IMR-90 (cell line): Measurements from ENCODE around the gene TTLL11. TPM values are rescaled to one million over a fixed set of nuclear protein-coding genes. Genes with fewer than 3 reads are reported as not detected.

Source experiments
- ATAC-seq: fragments of 200-7000 bp; cut with Tn5 transposase; 2 replicates; pipeline ENCODE4 v1.9.1; 2020; ENCODE audit warnings: low read depth, mild to moderate bottlenecking, moderate library complexity
- BruUV-seq: library from RNA; stranded (reverse); fragments of 400-500 nt; replicated peaks from 2 replicates; lab custom pipeline; 2021; lab: Mats Ljungman, UMichigan
- CTCF ChIA-PET: fragments of 300-600 bp; formaldehyde crosslinking; extraction: SDS; loops from one replicate; lab custom pipeline; 2021; ENCODE audit warnings: antibody characterized with exemption; lab: Yijun Ruan, JAX
- POLR2A ChIA-PET: fragments of 300-600 bp; sonication (Branson Sonifier 250); formaldehyde crosslinking; loops from one replicate; lab custom pipeline; 2022; ENCODE audit warnings: antibody characterized with exemption; ENCODE audit not compliant: unreplicated experiment; lab: Charles Lee
- DNase-seq: peaks from one replicate; pipeline ENCODE4 v3.0.0; 2013
- H2AFZ ChIP-seq: replicated peaks from 2 replicates; pipeline ENCODE3; 2013; ENCODE audit warnings: low read length, mild to moderate bottlenecking; ENCODE audit not compliant: poor library complexity
- H2AK5ac ChIP-seq: 2 replicates; pipeline ENCODE4 v1.6.1; 2013; ENCODE audit warnings: low read depth, low read length, inconsistent platforms
- H2AK9ac ChIP-seq: replicated peaks from 2 replicates; pipeline ENCODE3; 2013; ENCODE audit warnings: mild to moderate bottlenecking, low read depth, low read length, moderate library complexity; ENCODE audit not compliant: poor library complexity
- H2BK120ac ChIP-seq: 2 replicates; pipeline ENCODE4 v1.6.1; 2013; ENCODE audit warnings: low read depth, low read length, inconsistent platforms
- H2BK15ac ChIP-seq: 3 replicates; pipeline ENCODE4 v1.6.1; 2013; ENCODE audit warnings: low read depth, low read length, inconsistent platforms
- H2BK20ac ChIP-seq: 2 replicates; pipeline ENCODE4 v1.6.1; 2013; ENCODE audit warnings: low read depth, mild to moderate bottlenecking, inconsistent platforms, low read length, moderate library complexity
- H2BK5ac ChIP-seq: 2 replicates; pipeline ENCODE4 v1.6.1; 2013; ENCODE audit warnings: mild to moderate bottlenecking, low read depth, low read length, inconsistent platforms; ENCODE audit not compliant: poor library complexity, severe bottlenecking
- H3K14ac ChIP-seq: replicated peaks from 2 replicates; pipeline ENCODE4 v1.6.1; 2013; ENCODE audit warnings: low read depth, low read length, inconsistent platforms
- H3K18ac ChIP-seq: 2 replicates; pipeline ENCODE4 v1.6.1; 2013; ENCODE audit warnings: low read depth, low read length, control low read depth
- H3K23ac ChIP-seq: 2 replicates; pipeline ENCODE4 v1.6.1; 2013; ENCODE audit warnings: low read depth, low read length, inconsistent platforms
- H3K27ac ChIP-seq: 2 replicates; pipeline ENCODE4 v1.5.1; 2013; ENCODE audit warnings: mild to moderate bottlenecking, control low read depth, low read length; ENCODE audit not compliant: insufficient read depth
- H3K27me3 ChIP-seq: 2 replicates; pipeline ENCODE4 v1.6.1; 2013; ENCODE audit warnings: low read length; ENCODE audit not compliant: control insufficient read depth, insufficient read depth
- H3K36me3 ChIP-seq: 2 replicates; pipeline ENCODE4 v1.6.1; 2013; ENCODE audit warnings: low read length, mixed read lengths; ENCODE audit not compliant: control insufficient read depth, insufficient read depth
- H3K4ac ChIP-seq: 2 replicates; pipeline ENCODE4 v1.6.1; 2013; ENCODE audit warnings: low read depth, low read length, inconsistent platforms
- H3K4me1 ChIP-seq: 2 replicates; pipeline ENCODE4 v1.6.1; 2013; ENCODE audit warnings: low read length, mixed read lengths; ENCODE audit not compliant: control insufficient read depth, insufficient read depth
- H3K4me2 ChIP-seq: 2 replicates; pipeline ENCODE4 v1.6.1; 2013; ENCODE audit warnings: low read depth, mild to moderate bottlenecking, control low read depth, low read length, moderate library complexity
- H3K4me3 ChIP-seq: 2 replicates; pipeline ENCODE4 v1.5.1; 2013; ENCODE audit warnings: low read depth, mild to moderate bottlenecking, control low read depth, low read length, moderate library complexity; ENCODE audit not compliant: insufficient read depth
- H3K56ac ChIP-seq: 2 replicates; pipeline ENCODE4 v1.6.1; 2013; ENCODE audit warnings: low read length, inconsistent platforms; ENCODE audit not compliant: insufficient read depth; ENCODE audit errors: extremely low read depth
- H3K79me1 ChIP-seq, 2 experiments: 2 replicates each; pipeline ENCODE4 v1.6.1; 2013; ENCODE audit warnings: low read length in 2 of 2, inconsistent platforms in 1 of 2, low read depth in 1 of 2
- H3K9ac ChIP-seq: 2 replicates; pipeline ENCODE4 v1.6.1; 2013; ENCODE audit warnings: low read depth, low read length, control low read depth
- H3K9me1 ChIP-seq: 2 replicates; pipeline ENCODE4 v1.6.1; 2013; ENCODE audit warnings: low read length, inconsistent platforms; ENCODE audit not compliant: insufficient read depth
- H3K9me3 ChIP-seq: 2 replicates; pipeline ENCODE4 v1.6.1; 2013; ENCODE audit warnings: low read length; ENCODE audit not compliant: control insufficient read depth, insufficient read depth
- H4K20me1 ChIP-seq: 2 replicates; pipeline ENCODE4 v1.6.1; 2013; ENCODE audit warnings: low read length, inconsistent platforms; ENCODE audit not compliant: insufficient read depth
- H4K5ac ChIP-seq: 2 replicates; pipeline ENCODE4 v1.6.1; 2013; ENCODE audit warnings: mild to moderate bottlenecking, low read depth, low read length, control low read depth
- H4K8ac ChIP-seq, 2 experiments: 2 replicates each; pipeline ENCODE4 v1.6.1; 2013; ENCODE audit warnings: low read depth in 2 of 2, low read length in 2 of 2, control low read depth in 1 of 2, inconsistent platforms in 1 of 2
- H4K91ac ChIP-seq: 2 replicates; pipeline ENCODE4 v1.6.1; 2013; ENCODE audit warnings: low read depth, low read length, inconsistent platforms; ENCODE audit not compliant: insufficient read depth
- BHLHE40 ChIP-seq: fragments of 150-350 bp; IDR thresholded peaks from 2 replicates; pipeline ENCODE4 v1.6.1; 2016; ENCODE audit warnings: mild to moderate bottlenecking, low read depth, low read length
- CEBPB ChIP-seq: IDR thresholded peaks from 2 replicates; pipeline ENCODE4 v1.6.1; 2012; ENCODE audit warnings: low read depth, low read length, improper control_type of control experiment
- FOS ChIP-seq: fragments of 150-350 bp; IDR thresholded peaks from 2 replicates; pipeline ENCODE4 v1.6.1; 2016; ENCODE audit warnings: low read depth, low read length
- RCOR1 ChIP-seq: IDR thresholded peaks from 2 replicates; pipeline ENCODE4 v1.6.1; 2012; ENCODE audit warnings: mild to moderate bottlenecking, low read length, improper control_type of control experiment; ENCODE audit not compliant: insufficient replicate concordance
- SMC3 ChIP-seq: fragments of 150-350 bp; IDR thresholded peaks from 2 replicates; pipeline ENCODE4 v1.6.1; 2016; ENCODE audit warnings: low read depth, mild to moderate bottlenecking, antibody characterized with exemption, low read length, moderate library complexity
- WGBS, 2 experiments: methylation state at CpG; one replicate each; pipeline versions ENCODE4 v1.1.5 to v1.1.7; 2013; ENCODE audit warnings: missing lambda C conversion rate in 2 of 2; ENCODE audit not compliant: insufficient read length in 1 of 2; ENCODE audit errors: extremely low coverage in 2 of 2; 5-methylcytosine and 5-hydroxymethylcytosine counted together
- dilution Hi-C: fragments of 300-500 bp; cut with HindIII; formaldehyde crosslinking; loops from one replicate; pipeline ENCODE4 v1.14.3; 2018; ENCODE audit warnings: low sequenced_read_pairs; ENCODE audit not compliant: unreplicated experiment
- in situ Hi-C: fragments of 300-500 bp; cut with MboI; formaldehyde crosslinking; loops from 3 replicates; pipeline ENCODE4 v1.14.3; 2019; ENCODE audit warnings: low sequenced_read_pairs, inconsistent platforms, mixed read lengths
- intact Hi-C: fragments of 100-400 bp; cut with micrococcal nuclease; formaldehyde crosslinking; loops from 2 replicates; pipeline ENCODE4 v1.10.0; 2022
- polyA plus RNA-seq, 3 experiments: library from polyadenylated mRNA; depleted of rRNA; stranded (reverse); fragments of >200 nt; gene quantifications; 2 replicates each; pipeline ENCODE4 v1.2.3, GENCODE V29; 2012; ENCODE audit warnings: low replicate concordance in 1 of 3
- total RNA-seq: library from RNA; depleted of rRNA; stranded (reverse); fragments of >200 nt; gene quantifications from 2 replicates; pipeline ENCODE4 v1.2.3, GENCODE V29; 2012
- TF ChIP-seq, protein P1 (sequence below): fragments of 150-350 bp; IDR thresholded peaks from 2 replicates; pipeline ENCODE4 v1.6.1; 2017; ENCODE audit warnings: mild to moderate bottlenecking, antibody characterized with exemption, low read length, low read depth
- TF ChIP-seq, protein P2 (sequence below): conservative IDR thresholded peaks from 2 replicates; pipeline ENCODE4 v1.5.1; 2012; ENCODE audit warnings: mild to moderate bottlenecking, low read depth, low read length, improper control_type of control experiment
- TF ChIP-seq, protein P3 (sequence below): fragments of 150-350 bp; IDR thresholded peaks from 2 replicates; pipeline ENCODE4 v1.6.1; 2016; ENCODE audit warnings: low read depth, mild to moderate bottlenecking, low read length, moderate library complexity, borderline replicate concordance

Gene TTLL11
- total and polyA plus RNA-seq, 2 of the 4 experiments (the other 2 are of a cell fraction): 2.0 to 4.6 TPM

DNA sequence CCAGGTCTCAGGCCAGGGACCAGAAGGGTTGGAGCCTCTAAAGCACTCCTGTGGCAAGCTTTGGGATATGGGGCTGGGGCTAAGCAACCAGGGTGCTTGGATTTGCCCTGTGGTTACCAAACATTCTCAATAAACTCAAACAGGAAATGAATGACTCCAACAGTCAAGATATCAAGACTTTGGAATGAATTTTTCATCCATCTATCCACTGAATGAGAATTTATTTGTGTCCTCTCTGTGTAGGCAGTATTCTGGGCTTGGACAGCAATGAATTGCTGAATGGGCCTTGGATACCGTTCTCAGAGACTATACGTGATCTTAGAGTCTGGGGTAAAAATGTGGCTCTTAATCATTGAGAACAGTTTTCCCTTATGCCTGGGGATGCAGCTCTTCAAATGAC is 229.2 kb downstream of the TTLL11 start:
- H3K4me3 ChIP-seq: no peak overlapping the region
- ChIA-PET POLR2A (no interaction called here), CTCF (interaction anchor here (0.9 to 1.3 kb wide), 2 partner anchors 9 to 142 kb away, joined by 3 to 4 read pairs; no protein-coding TSS in a partner anchor)
- H2AFZ ChIP-seq: no peak overlapping the region
- H3K9me3 ChIP-seq: no peaks in the 10 kb centered on the region
- H3K79me1 ChIP-seq: no peaks in the 10 kb centered on the region
- no peaks in the 10 kb centered on the region; the same call in 1 of the 2 replicates for H3K27me3 ChIP-seq
- H3K18ac ChIP-seq: no peak overlapping the region
- H3K9ac ChIP-seq: no peak overlapping the region
- H2BK120ac ChIP-seq: peak overlapping the region; percentile 48; the same call in 1 of the 2 replicates
- in situ Hi-C loops: no loop called here
- no peak overlapping the region for H2BK5ac ChIP-seq
- H4K5ac ChIP-seq: no peak overlapping the region
- no TSS peak for BruUV-seq
- H3K36me3 ChIP-seq: no peaks in the 10 kb centered on the region
- no peak overlapping the region for H3K4me2 ChIP-seq
- peaks cover 9% of the 10 kb centered on the region; the same call in 1 of the 2 replicates for H3K9me1 ChIP-seq
- H3K23ac ChIP-seq: no peak overlapping the region
- TF ChIP-seq RCOR1: no peak
- no peak for TF ChIP-seq BHLHE40
- TF ChIP-seq, protein P1, sequence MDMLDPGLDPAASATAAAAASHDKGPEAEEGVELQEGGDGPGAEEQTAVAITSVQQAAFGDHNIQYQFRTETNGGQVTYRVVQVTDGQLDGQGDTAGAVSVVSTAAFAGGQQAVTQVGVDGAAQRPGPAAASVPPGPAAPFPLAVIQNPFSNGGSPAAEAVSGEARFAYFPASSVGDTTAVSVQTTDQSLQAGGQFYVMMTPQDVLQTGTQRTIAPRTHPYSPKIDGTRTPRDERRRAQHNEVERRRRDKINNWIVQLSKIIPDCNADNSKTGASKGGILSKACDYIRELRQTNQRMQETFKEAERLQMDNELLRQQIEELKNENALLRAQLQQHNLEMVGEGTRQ: no peak
- TF ChIP-seq FOS: no peak
- TF ChIP-seq CEBPB: no peak
- TF ChIP-seq, protein P2, sequence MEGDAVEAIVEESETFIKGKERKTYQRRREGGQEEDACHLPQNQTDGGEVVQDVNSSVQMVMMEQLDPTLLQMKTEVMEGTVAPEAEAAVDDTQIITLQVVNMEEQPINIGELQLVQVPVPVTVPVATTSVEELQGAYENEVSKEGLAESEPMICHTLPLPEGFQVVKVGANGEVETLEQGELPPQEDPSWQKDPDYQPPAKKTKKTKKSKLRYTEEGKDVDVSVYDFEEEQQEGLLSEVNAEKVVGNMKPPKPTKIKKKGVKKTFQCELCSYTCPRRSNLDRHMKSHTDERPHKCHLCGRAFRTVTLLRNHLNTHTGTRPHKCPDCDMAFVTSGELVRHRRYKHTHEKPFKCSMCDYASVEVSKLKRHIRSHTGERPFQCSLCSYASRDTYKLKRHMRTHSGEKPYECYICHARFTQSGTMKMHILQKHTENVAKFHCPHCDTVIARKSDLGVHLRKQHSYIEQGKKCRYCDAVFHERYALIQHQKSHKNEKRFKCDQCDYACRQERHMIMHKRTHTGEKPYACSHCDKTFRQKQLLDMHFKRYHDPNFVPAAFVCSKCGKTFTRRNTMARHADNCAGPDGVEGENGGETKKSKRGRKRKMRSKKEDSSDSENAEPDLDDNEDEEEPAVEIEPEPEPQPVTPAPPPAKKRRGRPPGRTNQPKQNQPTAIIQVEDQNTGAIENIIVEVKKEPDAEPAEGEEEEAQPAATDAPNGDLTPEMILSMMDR: no peak
- TF ChIP-seq, protein P3, sequence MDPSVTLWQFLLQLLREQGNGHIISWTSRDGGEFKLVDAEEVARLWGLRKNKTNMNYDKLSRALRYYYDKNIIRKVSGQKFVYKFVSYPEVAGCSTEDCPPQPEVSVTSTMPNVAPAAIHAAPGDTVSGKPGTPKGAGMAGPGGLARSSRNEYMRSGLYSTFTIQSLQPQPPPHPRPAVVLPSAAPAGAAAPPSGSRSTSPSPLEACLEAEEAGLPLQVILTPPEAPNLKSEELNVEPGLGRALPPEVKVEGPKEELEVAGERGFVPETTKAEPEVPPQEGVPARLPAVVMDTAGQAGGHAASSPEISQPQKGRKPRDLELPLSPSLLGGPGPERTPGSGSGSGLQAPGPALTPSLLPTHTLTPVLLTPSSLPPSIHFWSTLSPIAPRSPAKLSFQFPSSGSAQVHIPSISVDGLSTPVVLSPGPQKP: no peak
- TF ChIP-seq SMC3: no peak
- no peak overlapping the region for H3K56ac ChIP-seq
- DNase-seq (peak; percentile 37), ATAC-seq (peak; percentile 33; the same call in 1 of the 2 replicates)
- H4K8ac ChIP-seq: peak overlapping the region in 1 of 2 experiments; percentile 3; a peak in 1 of 4 replicates
- H3K4me1 ChIP-seq: peaks cover 9% of the 10 kb centered on the region
- dilution Hi-C loops: no loop called here
- H3K14ac ChIP-seq: 0 out of 2 replicates have a peak overlapping the region, but pooled peaks have one; percentile 15
- no peaks in the 10 kb centered on the region for H4K20me1 ChIP-seq
- H4K91ac ChIP-seq: peak overlapping the region; percentile 30; the same call in 1 of the 2 replicates
- intact Hi-C loops: no loop called here
- peak overlapping the region; percentile 9 for H2BK20ac ChIP-seq
- WGBS, 2 experiments: no CpG with 5 or more reads among the region's 2 CpGs
- H2AK9ac ChIP-seq: no peak overlapping the region
- H2AK5ac ChIP-seq: no peak overlapping the region
- no peak overlapping the region for H2BK15ac ChIP-seq
- 0 out of 2 replicates have a peak overlapping the region, but pooled peaks have one; percentile 26 for H3K4ac ChIP-seq
- no peak overlapping the region for H3K27ac ChIP-seq
